ENCODE results near the gene CARMIL1. TPM values are rescaled to one million over a fixed set of nuclear protein-coding genes. Genes with fewer than 3 reads are reported as not detected.

CARMIL1 gene
- total RNA-seq, 4 donors from 2014 or later = 14.9 to 23.5 (median 20.3) TPM

DNA sequence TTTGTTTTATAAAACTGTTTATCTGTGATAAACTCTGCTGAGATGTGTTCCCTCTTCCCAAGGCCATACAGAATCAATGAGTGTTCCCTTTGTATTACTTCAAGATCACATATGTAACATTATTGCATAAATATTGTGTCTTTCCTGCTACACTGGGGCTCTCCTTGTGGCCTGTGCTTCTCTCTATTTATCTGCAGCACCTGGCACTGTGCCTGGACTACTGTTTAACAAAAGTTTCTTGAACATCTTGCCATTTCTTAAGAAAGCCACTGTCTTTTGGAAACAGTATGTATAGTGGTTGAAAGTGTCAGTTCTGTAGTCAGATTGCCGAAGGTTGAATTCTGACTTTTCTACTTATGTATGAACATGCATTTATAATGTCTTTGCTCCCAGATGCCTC, 203.8 kb downstream of the CARMIL1 start:
- intact Hi-C loops (cut with DNase I; ENCODE audit: low total_unique reads) = no loop called here
- TF ChIP-seq POLR2A (IDR thresholded peaks at IDR 0.05) = no peak
- TF ChIP-seq, protein P1, sequence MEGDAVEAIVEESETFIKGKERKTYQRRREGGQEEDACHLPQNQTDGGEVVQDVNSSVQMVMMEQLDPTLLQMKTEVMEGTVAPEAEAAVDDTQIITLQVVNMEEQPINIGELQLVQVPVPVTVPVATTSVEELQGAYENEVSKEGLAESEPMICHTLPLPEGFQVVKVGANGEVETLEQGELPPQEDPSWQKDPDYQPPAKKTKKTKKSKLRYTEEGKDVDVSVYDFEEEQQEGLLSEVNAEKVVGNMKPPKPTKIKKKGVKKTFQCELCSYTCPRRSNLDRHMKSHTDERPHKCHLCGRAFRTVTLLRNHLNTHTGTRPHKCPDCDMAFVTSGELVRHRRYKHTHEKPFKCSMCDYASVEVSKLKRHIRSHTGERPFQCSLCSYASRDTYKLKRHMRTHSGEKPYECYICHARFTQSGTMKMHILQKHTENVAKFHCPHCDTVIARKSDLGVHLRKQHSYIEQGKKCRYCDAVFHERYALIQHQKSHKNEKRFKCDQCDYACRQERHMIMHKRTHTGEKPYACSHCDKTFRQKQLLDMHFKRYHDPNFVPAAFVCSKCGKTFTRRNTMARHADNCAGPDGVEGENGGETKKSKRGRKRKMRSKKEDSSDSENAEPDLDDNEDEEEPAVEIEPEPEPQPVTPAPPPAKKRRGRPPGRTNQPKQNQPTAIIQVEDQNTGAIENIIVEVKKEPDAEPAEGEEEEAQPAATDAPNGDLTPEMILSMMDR (IDR thresholded peaks at IDR 0.05) = no peak
- no peak for DNase-seq (ENCODE audit: low spot score in 2 of 2)
- H3K4me3 ChIP-seq (ENCODE audit: low read depth, poor library complexity, severe bottlenecking) = no peak overlapping the region
- WGBS, 2 donors = 84 to 100% methylated on average over 1 of the region's 1 CpG

DNA sequence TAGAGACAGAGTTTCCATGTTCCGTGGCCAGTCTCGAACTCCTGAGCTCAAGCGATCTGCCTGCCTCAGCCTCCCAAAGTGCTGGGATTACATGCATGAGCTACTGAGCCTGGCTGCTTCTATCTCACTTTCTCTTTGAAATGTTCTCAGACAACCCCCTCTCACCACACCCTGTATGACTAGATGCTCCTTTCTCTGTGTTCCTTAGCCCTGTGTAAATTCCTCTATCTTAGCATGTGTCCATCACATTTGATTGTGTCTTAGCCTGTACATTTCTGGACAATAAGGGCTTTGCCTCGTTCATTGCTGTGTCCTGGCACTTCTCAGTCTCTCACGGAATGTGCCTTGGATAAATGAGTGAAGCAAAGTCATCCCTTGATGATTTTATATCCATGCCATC, 204.8 kb downstream of the CARMIL1 start:
- TF ChIP-seq, protein P1 (IDR thresholded peaks at IDR 0.05) = no peak
- TF ChIP-seq POLR2A (IDR thresholded peaks at IDR 0.05) = no peak
- H3K4me3 ChIP-seq (ENCODE audit: low read depth, poor library complexity, severe bottlenecking) = no peak overlapping the region
- no peak for DNase-seq (ENCODE audit: low spot score in 2 of 2)
- intact Hi-C loops (cut with DNase I; ENCODE audit: low total_unique reads) = no loop called here
- 84 to 91% methylated on average over 5 of the region's 5 CpGs for WGBS, 2 donors

DNA sequence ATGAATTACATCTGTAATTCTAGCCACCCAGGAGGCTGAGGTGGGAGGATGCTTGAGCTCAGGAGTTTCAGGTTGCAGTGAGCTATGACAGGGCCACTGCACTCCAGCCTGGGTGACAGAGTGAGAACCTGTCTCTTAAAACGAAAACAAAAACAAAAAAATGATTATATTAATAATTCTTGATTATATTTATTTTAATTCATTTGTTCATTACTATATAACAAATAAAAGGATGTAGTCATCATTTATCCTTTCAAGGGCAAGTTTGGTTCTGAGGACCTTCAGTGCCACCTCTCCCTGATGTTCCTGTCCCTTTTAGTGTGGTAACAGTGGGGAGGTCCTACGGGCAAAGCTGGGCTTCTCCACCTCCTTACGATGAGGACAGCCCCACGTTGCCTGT, 205.7 kb downstream of the CARMIL1 start:
- intact Hi-C loops (cut with DNase I; ENCODE audit: low total_unique reads) = loop anchor here (5.0 kb wide), 1 partner anchor 213 kb away; no protein-coding TSS in a partner anchor

DNA sequence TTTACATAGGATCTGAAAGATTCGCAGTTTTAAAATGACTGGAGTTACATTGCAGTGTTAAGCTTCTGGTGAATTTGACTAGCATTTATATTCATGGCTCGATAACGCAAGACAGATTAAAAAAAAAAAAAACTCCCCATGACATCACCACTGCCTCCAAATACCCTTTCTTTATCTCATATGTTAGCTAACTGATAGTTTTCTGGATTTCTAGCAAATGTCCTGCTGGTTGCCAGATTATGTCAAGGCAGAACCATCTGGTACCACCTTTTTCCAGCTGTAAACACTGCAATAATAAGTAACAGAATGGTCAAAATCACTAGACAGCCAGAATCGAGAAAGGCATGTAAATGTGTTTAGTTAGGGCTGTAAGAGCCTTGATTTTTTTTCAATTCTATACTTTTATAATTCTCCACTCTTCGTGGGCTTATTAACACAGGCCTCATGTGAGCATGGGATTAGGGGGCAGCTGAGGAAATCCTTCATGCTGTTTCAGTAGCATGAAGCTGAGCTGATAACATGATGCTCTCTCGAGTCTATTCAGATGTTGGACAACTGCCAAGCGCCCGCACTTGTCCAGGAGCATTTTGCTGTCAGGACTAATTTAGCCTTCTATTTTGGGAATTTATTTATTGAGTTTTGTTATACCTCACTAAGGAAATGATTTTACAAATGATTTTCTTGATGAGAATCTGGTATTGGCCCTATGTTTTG, 206.8 kb downstream of the CARMIL1 start:
- intact Hi-C loops (cut with DNase I; ENCODE audit: low total_unique reads) = loop anchor here (5.0 kb wide), 1 partner anchor 214 kb away; no protein-coding TSS in a partner anchor
- no peak for DNase-seq (ENCODE audit: low spot score in 2 of 2)

More for the DNA sequence above, 205.7 kb downstream of the CARMIL1 start:
- TF ChIP-seq, protein P1 (IDR thresholded peaks at IDR 0.05) = no peak
- no peak for TF ChIP-seq POLR2A (IDR thresholded peaks at IDR 0.05)
- DNase-seq (ENCODE audit: low spot score in 2 of 2) = no peak
- 89 to 90% methylated on average over 4 of the region's 4 CpGs for WGBS, 2 donors
- H3K4me3 ChIP-seq (ENCODE audit: low read depth, poor library complexity, severe bottlenecking) = no peak overlapping the region

DNA sequence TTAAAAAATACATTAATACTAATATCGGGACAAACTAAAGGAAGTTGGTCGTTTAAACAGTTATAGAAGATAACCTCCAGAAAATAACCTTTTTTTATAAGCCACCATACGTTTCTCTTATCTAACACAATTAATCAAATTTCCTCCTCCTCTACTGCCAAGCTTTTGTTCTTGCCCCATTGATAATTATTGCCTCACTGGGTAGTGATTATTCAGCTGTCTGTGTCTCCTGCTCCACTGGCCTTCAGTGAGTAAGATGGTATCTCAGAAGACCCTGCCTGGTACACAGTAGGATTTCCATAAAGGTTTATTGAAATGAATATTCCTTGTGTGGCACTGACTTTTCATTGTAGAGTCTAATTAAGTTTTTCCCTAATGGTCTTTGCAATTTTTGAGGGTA, 207.4 kb downstream of the CARMIL1 start:
- TF ChIP-seq, protein P1 (IDR thresholded peaks at IDR 0.05) = no peak
- TF ChIP-seq POLR2A (IDR thresholded peaks at IDR 0.05) = no peak
- DNase-seq (ENCODE audit: low spot score in 2 of 2) = no peak
- no peak overlapping the region for H3K4me3 ChIP-seq (ENCODE audit: low read depth, poor library complexity, severe bottlenecking)
- intact Hi-C loops (cut with DNase I; ENCODE audit: low total_unique reads) = loop anchor here (5.0 kb wide), 1 partner anchor 214 kb away; no protein-coding TSS in a partner anchor
- WGBS, 2 donors = 67 to 71% methylated on average over 3 of the region's 3 CpGs

More for the DNA sequence above, 206.8 kb downstream of the CARMIL1 start:
- no peak overlapping the region for H3K4me3 ChIP-seq (ENCODE audit: low read depth, poor library complexity, severe bottlenecking)
- TF ChIP-seq, protein P1 (IDR thresholded peaks at IDR 0.05) = no peak
- no peak for TF ChIP-seq POLR2A (IDR thresholded peaks at IDR 0.05)
- WGBS, 2 donors = 49 to 55% methylated on average over 8 of the region's 8 CpGs
